ENCODE measurements around the gene ABHD14A.

The ABHD14A gene

DNA sequence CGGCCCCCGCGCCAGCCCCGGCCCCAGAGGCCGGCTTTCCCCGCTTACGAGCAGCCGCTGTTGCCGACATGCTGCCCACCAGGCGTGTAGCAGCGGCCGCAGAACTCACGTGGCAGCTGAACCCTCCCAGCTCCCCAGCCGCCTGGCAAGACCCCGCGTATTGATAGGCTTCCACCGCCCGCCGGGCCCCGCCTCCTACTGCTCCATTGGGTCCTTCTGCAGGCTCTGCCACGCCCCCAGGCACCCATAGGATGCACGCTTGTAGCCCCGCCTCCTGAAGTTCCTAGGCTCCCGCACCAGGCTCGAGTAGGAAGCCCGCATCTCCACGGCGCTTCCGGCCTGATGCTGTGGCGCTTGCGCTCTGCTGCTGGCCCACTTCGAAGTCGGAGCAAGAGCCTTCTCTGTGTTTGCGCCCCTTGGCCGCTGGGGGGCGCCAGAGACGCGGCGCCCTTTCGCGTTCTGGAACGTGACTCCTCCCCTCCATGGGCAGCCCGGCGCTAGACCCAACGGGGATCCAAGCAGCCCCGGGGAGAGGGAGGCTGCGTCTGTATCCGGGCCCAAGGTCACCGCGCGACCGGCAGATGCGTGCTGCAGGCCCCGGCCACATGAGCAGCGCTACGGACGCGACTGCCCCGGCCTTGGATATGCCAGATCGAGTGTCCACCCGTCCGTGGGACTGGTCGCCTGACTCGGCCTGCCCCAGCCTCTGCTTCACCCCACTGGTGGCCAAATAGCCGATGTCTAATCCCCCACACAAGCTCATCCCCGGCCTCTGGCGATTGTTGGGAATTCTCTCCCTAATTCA, 32.9 kb upstream of the ABHD14A start, which contains the start of the genes PARP3 and RRP9:
TSS of gene PARP3 (plus strand) at position 566 of the 805 bp plus-strand sequence. CDS start 993 bp downstream, outside the sequence.
TSS of gene RRP9 (minus strand) at position 107 of the 805 bp plus-strand sequence. CDS start at position 70, 37 bp downstream.
- H3K27ac ChIP-seq (ENCODE audit: low read length), result peak within 1 kb of the TSS; percentile 63
- TF ChIP-seq, protein P1, sequence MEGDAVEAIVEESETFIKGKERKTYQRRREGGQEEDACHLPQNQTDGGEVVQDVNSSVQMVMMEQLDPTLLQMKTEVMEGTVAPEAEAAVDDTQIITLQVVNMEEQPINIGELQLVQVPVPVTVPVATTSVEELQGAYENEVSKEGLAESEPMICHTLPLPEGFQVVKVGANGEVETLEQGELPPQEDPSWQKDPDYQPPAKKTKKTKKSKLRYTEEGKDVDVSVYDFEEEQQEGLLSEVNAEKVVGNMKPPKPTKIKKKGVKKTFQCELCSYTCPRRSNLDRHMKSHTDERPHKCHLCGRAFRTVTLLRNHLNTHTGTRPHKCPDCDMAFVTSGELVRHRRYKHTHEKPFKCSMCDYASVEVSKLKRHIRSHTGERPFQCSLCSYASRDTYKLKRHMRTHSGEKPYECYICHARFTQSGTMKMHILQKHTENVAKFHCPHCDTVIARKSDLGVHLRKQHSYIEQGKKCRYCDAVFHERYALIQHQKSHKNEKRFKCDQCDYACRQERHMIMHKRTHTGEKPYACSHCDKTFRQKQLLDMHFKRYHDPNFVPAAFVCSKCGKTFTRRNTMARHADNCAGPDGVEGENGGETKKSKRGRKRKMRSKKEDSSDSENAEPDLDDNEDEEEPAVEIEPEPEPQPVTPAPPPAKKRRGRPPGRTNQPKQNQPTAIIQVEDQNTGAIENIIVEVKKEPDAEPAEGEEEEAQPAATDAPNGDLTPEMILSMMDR (IDR thresholded peaks at IDR 0.05; ENCODE audit: low read depth, low read length), result peak; percentile 98
- no peak for TF ChIP-seq EZH2phosphoT487 (IDR thresholded peaks at IDR 0.05; ENCODE audit: low read depth)
- H3K9ac ChIP-seq (ENCODE audit: low read length), result peak within 1 kb of the TSS; percentile 98
- H3K79me2 ChIP-seq (ENCODE audit: low read length), result peaks cover 39% of the 10 kb centered on the region
- H3K36me3 ChIP-seq (replicated peaks; ENCODE audit: low read depth, low read length), result peaks cover 23% of the 10 kb centered on the region
- H4K20me1 ChIP-seq (ENCODE audit: insufficient read depth, low read length), result peaks cover 3% of the 10 kb centered on the region; the same call in 1 of the 2 replicates
- peak within 1 kb of the TSS; percentile 92 for H3K4me3 ChIP-seq (ENCODE audit: low read length)
- H3K9me3 ChIP-seq (ENCODE audit: insufficient read depth, low read length), result no peaks in the 10 kb centered on the region
- H3K4me2 ChIP-seq (ENCODE audit: low read length), result peak within 1 kb of the TSS; percentile 99
- H3K4me1 ChIP-seq (ENCODE audit: low read length), result peaks cover 28% of the 10 kb centered on the region
- H3K27me3 ChIP-seq (ENCODE audit: low read depth, low read length), result no peaks in the 10 kb centered on the region
- H2AFZ ChIP-seq (ENCODE audit: low read depth, low read length), result peak within 1 kb of the TSS; percentile 89

DNA sequence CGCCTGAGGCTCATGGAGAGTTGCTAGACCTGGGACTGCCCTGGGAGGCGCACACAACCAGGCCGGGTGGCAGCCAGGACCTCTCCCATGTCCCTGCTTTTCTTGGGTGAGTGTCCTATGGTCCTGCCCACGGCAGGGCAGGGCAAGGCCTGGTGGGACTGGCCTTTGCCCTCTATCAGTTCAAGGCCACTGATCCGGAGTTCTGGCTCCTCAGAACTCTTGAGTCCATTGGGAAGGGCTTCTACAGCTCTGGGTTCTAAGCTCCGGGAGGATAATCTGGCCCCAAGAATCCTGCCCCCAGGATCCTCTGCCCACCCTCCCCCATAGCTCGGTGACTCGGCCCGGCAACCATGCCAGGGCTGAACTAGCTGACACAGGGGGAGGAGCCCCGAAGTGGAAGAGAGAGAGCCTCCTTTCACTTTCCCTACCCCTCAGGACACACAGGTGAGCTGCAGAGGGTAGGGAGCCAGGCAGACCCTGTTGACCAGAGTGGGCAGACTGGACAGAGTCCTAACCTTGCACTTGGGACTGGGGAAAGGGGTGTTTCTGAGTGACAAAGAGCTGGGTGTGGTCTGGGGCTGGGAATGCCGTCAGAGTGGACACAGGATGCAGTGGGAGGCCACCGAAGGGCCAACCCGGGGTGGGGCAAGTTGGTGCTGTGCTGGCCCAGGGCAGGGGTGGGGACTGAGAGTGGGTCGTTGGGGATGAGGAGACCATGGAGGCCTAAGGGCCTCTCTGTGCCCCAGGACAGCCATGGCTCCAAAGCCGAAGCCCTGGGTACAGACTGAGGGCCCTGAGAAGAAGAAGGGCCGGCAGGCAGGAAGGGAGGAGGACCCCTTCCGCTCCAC, 32.0 kb upstream of the ABHD14A start:
- Histone ChIP-seq H3K9ac (ENCODE audit: low read length) (peak overlapping the region; percentile 98), H4K20me1 (ENCODE audit: insufficient read depth, low read length) (peaks cover 3% of the 10 kb centered on the region; the same call in 1 of the 2 replicates), H3K36me3 (replicated peaks; ENCODE audit: low read depth, low read length) (peaks cover 18% of the 10 kb centered on the region), H3K4me2 (ENCODE audit: low read length) (peak overlapping the region; percentile 99), H3K27ac (ENCODE audit: low read length) (peak overlapping the region; percentile 63), H3K79me2 (ENCODE audit: low read length) (peaks cover 39% of the 10 kb centered on the region), H3K27me3 (ENCODE audit: low read depth, low read length) (no peaks in the 10 kb centered on the region), H3K9me3 (ENCODE audit: insufficient read depth, low read length) (no peaks in the 10 kb centered on the region), H2AFZ (ENCODE audit: low read depth, low read length) (peak overlapping the region; percentile 89), H3K4me3 (ENCODE audit: low read length) (peak overlapping the region; percentile 92), H3K4me1 (ENCODE audit: low read length) (peaks cover 28% of the 10 kb centered on the region)
- TF ChIP-seq, protein P1 (IDR thresholded peaks at IDR 0.05; ENCODE audit: low read depth, low read length), result no peak
- no peak for TF ChIP-seq EZH2phosphoT487 (IDR thresholded peaks at IDR 0.05; ENCODE audit: low read depth)

DNA sequence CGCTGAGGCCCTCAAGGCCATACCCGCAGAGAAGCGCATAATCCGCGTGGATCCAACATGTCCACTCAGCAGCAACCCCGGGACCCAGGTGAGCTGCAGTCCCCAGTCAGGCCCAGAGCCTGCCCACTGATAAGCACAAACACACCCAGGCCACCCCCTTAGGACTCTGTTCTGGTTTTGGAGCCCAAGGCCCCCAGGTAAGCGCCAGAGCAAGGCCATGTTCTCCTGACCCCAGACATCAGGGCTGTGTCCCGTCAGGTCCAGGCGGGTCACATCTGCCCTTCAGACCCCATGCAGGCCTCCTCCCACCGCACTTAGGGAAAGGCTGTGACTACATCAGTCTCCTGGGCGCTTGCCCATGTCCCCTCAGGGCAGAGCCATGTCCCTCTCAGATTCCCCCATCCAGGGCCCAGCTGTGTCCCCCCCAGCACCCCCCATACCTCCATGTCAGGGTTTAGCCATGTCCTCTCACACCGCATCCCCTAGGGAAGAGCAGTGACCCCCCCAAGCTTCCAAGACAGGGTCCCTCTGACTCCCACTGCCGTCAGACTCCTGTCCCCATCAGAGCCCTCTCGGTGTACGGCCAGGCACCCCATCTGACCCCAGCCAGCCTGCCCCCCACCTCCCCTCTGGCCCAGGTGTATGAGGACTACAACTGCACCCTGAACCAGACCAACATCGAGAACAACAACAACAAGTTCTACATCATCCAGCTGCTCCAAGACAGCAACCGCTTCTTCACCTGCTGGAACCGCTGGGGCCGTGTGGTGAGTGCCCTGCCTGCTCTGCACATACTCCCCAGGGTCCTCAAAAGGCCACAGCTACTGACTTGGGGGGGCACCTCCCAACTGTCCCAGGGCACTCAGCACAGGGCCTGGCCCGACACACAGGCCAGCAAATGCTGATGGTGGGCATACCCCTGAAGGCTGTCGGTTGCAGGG, 31.1 kb upstream of the ABHD14A start:
- Histone ChIP-seq H3K27me3 (ENCODE audit: low read depth, low read length) (no peaks in the 10 kb centered on the region), H3K4me2 (ENCODE audit: low read length) (peak overlapping the region; percentile 99), H3K79me2 (ENCODE audit: low read length) (peaks cover 30% of the 10 kb centered on the region), H3K4me3 (ENCODE audit: low read length) (peak overlapping the region; percentile 92), H3K4me1 (ENCODE audit: low read length) (peaks cover 28% of the 10 kb centered on the region), H4K20me1 (ENCODE audit: insufficient read depth, low read length) (peaks cover 3% of the 10 kb centered on the region; the same call in 1 of the 2 replicates), H3K9me3 (ENCODE audit: insufficient read depth, low read length) (no peaks in the 10 kb centered on the region), H2AFZ (ENCODE audit: low read depth, low read length) (no peak overlapping the region), H3K9ac (ENCODE audit: low read length) (peak overlapping the region; percentile 98; the same call in 1 of the 2 replicates), H3K36me3 (replicated peaks; ENCODE audit: low read depth, low read length) (peaks cover 10% of the 10 kb centered on the region), H3K27ac (ENCODE audit: low read length) (no peak overlapping the region)
- TF ChIP-seq, protein P1 (IDR thresholded peaks at IDR 0.05; ENCODE audit: low read depth, low read length), result no peak
- no peak for TF ChIP-seq EZH2phosphoT487 (IDR thresholded peaks at IDR 0.05; ENCODE audit: low read depth)

Measured in OCI-LY3 (cell line).